Gastrocnemius medialis (tissue), 4 donors: ENCODE results near the gene HPS1.

Source experiments
- CTCF ChIP-seq, 5 experiments: fragments of 450-650 bp in 3 of 5; fragments of 200-600 bp in 2 of 5; sonication (generic) in 2 of 5; IDR thresholded peaks in 4 of 5; conservative IDR thresholded peaks in 1 of 5; 1 replicate in 4 of 5; 2 replicates in 1 of 5; pipeline ENCODE4 v1.5.1; 2016 to 2019; ENCODE audit warnings: antibody characterized with exemption in 5 of 5, mild to moderate bottlenecking in 3 of 5, moderate library complexity in 3 of 5
- POLR2A ChIP-seq, 2 donors: fragments of 450-650 bp; IDR thresholded peaks; one replicate each; pipeline ENCODE4 v1.6.1; 2017; ENCODE audit warnings: antibody characterized with exemption in 2 of 2, mild to moderate bottlenecking in 2 of 2, moderate library complexity in 2 of 2

- TF ChIP-seq CTCF (IDR thresholded peaks at IDR 0.05 in 4 of 5, conservative IDR thresholded peaks at IDR 0.05 in 1 of 5) = no peak
- no peak for TF ChIP-seq POLR2A (IDR thresholded peaks at IDR 0.05)
These were observed 11.0 kb upstream of the HPS1 start for GRCh38 chr10:98457721-98458120.
